HG03342 (cell line): ENCODE measurements around the gene NXN.
"Not testable (repeated sequence)": the region's sequence is repeated elsewhere in the genome, so short reads cannot be mapped to it uniquely, and the experiment has no call there.

ENCODE experiments used
- ATAC-seq: cut with Tn5 transposase; IDR thresholded peaks from one replicate; pipeline ENCODE4 v1.9.1; 2021; ENCODE audit warnings: mild to moderate bottlenecking, moderate library complexity; ENCODE audit not compliant: unreplicated experiment

The NXN gene

DNA sequence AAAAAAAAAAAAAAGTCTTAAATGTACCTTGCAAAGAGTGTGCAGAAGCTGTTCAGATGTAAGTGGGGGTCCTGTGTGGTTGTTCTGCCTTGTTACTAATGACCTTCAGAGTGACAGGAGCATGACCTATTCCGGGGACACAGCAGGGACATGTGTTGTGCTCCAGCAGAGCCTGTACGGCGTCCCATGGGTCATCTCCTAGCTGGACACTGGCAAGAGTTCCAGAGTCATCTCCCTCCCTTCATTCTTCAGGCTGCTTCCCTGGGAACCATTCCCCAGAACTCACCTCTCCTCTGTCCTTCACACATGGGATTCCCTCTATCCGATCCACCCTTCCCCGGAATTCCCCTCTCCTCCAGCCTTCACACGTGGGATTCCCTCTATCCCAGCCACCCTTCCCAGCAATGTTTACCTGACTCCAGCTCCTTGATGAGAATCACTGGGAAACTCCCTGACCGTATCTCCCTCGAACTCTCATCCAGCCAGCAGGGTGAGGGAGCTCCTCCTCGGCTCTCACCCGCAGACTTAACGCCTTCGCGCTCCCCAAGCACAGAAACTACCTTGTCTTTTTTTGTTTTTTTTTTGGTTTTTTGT lies 111.6 kb downstream of the NXN start:
- ATAC-seq: no peak

DNA sequence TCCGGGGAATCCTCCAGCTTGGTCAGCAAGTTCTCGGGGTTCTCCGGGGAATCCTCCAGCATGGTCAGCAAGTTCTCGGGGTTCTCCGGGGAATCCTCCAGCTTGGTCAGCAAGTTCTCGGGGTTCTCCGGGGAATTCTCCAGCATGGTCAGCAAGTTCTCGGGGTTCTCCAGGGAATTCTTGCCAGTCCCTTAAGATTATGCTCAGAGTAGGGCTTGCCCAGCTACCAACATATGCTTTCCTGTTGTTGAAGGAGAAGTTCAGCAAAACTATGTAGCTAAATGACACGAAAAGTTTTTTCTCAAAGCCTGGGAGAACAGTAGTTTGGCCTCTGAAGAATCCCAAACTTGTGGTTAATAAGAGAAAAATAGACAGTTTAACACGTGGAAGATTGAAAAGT lies 112.3 kb downstream of the NXN start:
- ATAC-seq: not testable (repeated sequence)

DNA sequence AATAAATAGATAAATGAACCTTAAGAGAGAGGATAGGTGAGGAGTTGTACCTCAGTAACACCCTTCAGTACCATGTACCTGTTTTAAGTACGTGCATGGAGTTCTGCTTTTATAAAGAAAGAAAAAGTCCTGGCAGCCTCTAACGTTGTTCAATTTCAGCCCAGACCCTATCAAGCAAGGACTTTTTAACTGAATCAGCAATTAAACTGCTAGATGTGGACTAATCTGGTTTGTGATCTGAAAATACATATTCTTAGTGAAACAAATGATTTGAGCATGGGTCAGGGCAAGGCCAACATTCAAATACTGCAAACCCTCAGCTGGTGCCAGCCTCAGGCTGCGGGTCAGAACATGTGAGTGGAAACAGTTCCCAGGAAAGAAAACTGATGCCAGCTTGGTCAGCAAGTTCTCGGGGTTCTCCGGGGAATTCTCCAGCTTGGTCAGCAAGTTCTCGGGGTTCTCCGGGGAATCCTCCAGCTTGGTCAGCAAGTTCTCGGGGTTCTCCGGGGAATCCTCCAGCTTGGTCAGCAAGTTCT lies 112.9 kb downstream of the NXN start:
- no peak for ATAC-seq

DNA sequence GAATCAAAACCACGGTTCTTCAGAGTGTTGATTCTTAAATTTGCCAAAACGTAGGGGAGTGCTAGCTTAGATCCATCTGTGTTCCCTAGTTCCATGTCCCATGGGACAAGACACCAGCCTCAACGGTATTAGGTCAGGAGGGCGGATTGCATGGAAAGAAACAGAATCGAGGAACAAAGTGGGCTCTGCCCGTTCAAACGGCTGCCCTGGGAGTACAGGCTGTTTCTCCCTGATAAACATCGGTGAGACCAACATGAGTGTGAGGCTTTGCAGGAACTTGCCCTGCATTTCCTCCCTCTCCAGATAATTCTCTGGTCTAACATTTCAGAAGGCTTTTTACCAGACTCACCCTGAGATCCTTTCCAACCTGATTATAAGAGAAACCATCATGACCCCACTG lies 115.3 kb downstream of the NXN start:
- ATAC-seq: no peak

DNA sequence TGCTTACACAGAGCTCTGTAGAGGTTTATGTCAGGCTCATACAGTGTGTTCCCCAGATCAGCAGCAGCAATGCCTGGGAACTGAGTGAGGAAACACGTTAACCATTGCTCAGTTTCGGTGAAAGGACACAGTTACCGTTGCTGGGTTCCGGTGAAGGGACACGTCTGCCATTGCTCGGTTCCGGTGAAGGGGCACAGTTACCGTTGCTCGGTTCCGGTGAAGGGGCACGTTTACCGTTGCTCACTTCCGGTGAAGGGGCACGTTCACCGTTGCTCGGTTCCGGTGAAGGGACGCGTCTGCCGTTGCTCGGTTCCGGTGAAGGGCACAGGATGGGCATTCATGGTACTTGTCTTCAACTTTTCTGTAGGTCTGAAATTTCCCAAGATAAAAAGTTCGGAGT lies 115.7 kb downstream of the NXN start:
- no peak for ATAC-seq

DNA sequence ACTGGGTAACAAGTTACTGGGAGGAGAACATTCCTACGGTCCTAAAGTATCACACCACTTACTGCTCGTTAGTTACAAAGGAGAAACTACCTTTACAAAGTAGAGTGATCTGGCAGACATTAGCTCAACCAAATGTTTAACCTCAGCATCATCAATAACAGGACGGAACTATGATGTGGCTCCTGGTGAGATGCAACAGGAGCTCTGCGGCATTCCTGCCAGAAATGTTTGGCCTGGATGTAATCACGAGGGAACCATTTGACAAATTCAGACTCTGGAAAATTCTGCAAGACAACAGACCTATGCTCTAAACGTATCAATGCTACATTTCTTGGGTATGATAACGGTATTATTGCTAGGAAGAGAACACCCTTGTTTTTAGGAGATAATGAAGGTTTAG lies 117.0 kb downstream of the NXN start:
- ATAC-seq: no peak

DNA sequence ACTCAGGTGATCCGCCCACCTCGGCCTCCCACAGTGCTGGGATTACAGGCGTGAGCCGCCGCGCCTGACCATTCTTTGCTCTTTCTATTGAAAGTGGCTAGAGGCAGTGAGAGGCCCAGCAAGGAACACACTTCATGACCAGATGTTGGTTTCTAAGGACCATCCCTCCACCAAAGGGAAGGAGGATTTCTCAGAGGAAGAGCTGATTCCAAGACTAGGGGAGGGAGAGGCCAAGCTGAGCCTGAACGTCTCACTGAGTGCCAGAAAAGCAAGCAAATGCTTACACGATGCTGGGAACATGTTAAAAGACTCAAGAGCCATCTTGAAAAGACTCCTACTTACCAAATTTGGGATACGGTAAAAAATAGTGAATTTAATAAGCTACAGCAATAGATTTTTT lies 118.2 kb downstream of the NXN start:
- no peak for ATAC-seq

DNA sequence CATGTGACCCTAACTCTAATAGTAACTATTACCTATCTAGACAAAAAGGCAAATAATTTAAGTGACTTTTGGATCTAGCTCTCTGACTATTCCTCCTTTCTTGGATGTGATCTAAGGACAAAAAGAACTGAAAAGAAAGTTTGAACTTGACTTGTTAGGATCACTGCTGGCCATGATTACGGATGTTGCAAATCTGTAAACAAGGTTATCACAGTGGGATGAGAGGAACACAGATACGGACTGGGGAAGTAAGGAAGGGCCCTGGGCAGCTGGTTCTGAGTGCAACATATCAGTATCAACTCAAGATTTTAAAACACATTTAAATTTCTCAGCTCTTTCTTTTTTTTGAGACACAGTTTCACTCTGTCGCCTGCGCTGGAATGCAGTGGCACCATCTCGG lies 118.8 kb downstream of the NXN start:
- no peak for ATAC-seq

DNA sequence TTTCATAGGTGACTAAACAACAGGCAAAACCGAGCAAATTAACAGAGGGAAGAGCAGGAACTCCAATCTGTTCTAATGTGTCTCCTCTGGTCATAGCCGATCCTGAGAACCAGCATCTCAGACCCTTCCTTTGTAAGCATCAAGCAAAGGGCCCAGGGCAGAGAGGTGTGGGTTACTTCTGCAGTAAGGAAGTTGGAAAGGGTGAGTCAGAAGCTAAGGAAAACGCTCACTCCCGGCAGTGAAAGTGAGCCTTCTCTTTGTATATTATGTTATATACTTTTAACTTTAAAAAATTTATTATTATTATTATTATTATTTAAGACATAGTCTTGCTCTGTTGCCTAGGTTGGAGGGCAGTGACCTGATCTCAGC lies 119.8 kb downstream of the NXN start:
- ATAC-seq: no peak

DNA sequence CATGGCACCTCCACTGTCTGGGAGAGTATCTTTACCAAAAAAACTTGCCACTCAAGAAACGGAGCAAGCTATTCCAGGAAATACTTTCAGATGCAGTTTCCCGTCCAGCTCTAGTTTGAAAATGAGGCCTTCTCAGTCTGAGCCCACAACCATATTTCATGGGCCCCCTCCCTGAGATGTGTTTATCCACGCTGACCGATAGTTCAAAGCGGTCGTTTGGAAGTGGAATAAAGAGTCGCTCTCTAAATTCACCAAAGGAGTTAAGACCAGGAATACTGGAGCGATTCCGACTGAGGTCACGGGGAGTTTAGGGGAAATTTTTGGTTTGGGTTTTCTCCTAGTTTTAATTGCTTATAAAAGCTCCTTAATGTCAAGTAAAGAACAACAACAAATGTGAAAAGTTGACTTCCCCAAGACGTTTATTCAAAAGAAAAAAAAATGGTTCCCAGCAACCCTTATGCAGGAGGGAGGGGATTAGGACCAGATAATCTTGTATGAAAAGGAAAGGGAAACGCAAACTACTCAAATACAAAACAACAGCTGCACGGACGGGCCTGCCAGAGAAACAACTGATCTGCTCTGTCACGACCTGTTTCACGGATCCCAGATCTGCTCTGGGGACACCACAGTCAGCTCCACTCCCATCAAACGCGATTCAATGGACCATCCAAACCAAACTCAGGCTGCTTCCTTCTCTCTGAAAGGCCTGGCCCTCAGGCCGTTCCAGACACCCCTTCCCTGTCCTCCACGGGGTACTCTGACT lies 120.3 kb downstream of the NXN start:
- no peak for ATAC-seq

DNA sequence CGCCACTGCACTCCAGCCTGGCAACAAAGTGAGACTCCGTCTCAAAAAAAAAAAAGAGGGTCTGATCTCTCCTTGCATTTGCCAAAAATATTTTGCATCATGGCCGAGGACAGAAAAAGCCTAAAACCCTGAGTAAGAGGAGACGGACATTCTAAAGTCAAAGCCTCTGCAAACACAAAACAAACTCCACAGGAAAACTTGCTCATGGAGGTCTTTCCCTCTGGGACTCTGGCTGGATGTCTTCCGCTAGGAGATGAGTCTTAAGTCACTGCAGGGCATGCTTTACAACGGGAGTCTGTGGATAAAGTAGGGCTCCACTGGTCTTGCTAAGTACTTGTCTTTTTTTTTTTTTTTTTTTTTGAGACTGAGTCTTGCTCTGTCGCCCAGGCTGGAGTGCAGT lies 123.4 kb downstream of the NXN start:
- ATAC-seq: no peak

DNA sequence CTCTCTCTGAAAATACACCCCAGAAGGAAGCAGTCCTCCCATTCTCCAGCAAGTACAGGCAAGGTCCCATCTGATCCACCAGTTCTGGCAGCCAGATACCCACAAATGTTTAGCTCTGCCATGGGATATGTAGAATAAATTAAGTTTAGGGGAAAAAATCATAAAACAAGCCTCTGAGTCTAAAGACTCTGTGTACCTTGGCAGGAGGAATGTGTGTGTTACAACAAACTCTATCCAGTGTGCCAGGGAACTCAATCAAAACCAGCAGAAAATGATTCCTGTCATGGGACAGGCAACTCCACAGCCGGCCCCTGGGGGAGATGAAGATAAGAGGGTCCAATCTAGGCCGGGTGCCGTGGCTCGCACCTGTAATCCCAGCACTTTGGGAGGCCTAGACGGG lies 124.0 kb downstream of the NXN start:
- no peak for ATAC-seq

DNA sequence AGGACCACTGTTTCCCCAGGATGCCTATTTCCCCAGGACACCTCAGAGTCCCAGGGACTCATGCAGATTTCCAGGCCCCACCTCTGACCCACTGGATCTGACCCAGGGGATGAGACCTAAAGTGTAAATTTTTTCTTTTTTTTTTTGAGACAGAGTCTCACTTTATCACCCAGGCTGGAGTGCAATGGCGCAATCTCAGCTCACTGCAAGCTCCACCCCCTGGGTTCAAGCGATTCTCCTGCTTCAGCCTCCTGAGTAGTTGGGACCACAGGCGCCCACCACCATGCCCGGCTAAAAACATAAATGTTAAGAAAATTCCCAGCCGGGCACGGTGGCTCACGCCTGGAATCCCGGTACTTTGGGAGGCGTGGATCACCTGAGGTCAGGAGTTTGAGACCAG lies 126.7 kb downstream of the NXN start:
- ATAC-seq: not testable (repeated sequence)

DNA sequence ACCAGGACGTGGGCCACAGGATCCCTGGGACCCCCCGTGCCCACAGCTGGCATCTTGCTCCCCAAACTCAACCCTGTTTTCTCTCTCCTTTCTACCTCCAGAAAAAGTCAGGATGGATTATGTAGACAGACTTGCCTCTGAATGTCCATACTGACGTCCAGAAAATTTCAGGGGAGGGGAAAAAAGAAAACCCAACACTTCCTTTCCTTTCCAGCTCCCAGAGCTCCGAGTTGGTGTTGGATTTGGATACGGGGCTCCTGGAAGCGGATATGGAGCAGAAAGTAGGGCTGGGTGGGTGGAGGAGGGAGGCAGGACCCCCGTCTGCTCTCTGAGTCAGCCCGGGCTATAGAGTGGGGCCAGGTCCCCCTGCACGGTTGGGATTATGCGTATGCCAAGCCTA lies 127.2 kb downstream of the NXN start:
- ATAC-seq: no peak

DNA sequence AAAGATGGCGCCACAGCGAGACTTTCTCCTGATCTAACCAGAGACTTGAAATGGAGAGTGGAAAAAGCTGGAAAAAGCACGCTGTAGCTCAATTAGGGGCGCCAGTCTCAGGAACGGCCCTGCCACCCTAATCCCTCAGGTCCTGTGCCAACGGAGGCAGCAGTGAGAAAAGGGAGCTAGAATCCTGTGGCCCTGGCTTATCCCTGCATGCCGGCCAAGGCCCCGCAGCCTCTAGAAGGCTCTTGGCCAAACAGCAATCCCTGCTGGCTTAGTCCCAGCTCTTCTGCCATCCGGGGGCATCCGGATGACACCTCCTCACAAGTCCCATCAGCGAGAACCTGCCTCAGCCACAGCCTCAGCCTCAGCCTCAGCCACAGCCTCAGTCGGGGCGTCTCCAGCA lies 127.7 kb downstream of the NXN start:
- ATAC-seq: no peak

DNA sequence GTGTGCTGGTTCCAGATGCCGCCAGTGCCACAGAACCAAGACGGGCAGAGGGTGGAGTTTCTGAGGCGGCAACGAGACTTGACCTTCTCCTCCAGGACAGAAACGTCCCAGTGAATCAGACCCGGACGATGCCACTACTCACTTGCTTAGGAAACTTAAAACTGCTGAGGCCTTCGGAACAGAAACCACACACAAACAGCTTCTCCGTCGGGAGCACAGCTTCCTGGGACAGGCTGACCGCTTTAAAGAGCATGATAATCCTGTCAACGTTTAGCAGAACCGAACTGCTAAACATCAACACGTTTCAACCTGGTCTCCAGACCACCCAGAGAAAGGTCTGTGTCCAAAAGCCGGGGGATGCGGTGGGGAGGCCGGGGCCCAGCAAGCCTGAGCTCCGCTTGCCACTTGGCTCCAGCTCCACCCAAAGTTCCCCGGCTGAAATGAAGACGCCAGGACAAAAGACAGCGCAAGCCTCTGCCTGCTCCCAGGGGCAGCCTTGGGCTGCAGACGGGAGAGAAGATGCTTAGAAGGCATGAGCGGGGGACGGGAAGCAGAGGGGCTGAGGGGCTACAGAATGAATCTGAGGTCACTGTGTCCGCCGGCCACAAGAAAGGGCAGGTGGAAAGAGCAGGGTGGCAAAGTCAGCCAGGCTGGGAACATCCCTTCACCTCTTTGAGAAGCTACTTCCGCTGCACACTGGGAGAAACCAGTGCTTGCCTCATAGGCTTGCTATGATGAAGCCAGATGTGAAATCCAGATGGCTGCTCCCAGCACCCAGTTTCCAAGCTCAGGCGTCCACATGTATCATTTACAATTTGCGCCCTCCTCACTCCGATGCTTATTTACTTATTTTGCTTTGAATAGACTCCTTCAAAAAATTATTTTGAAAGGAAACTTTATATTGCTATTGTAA lies 128.5 kb downstream of the NXN start:
- no peak for ATAC-seq

DNA sequence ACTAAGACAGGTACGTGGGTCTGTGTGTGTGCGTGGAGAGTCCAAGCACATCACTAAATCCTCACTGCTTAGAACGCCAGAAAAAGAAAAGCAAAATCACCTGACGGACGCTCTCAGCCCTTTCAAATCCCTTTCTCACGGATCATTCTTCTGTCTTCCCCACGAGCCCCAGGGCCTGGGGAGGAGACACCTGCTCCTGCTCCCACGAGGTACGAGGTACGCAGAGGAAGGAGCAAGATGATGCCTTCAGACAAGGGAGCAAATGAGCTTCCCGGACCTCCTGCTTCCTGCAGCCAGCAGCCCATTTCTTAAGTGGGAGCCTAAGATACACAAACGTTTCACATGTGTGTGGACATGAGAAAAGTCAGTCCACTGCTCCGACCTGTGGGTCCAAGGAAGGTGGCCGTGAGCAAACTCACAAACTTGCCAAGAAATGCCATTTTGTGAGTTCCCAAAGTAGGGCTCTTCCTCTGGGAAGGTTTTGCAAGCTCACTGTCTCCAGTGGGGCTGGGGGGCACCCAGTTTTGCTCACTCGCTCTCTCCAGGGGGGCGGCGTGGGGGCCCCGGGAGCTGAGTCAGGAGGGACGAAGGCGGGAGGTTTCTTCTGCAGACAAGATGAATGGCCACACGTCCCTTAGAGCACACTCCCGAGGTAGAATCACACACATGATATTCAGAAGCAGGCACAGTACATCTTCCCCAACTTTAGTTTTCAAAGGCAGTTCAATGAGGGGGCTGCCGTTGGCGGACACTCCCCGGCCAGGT lies 129.3 kb downstream of the NXN start:
- ATAC-seq: no peak

DNA sequence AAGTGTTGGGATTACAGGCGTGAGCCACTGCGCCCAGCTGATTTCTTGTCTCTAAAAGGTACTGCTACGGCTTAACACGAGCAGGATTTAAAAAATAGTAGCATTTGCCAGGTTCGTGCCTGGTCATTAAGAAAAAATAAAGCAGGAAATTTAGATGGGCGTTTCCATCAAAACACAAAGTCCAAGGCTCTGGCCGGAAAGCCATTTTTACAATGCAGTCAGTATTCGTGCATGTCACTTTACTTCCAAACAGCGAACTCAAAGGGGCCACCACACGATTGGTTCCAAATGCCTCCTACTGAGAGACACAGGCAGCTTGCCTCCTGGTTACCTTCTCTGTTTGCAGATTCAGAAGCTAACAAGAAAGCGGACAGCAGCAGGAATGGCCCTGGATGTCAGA lies 131.2 kb downstream of the NXN start:
- ATAC-seq: no peak

DNA sequence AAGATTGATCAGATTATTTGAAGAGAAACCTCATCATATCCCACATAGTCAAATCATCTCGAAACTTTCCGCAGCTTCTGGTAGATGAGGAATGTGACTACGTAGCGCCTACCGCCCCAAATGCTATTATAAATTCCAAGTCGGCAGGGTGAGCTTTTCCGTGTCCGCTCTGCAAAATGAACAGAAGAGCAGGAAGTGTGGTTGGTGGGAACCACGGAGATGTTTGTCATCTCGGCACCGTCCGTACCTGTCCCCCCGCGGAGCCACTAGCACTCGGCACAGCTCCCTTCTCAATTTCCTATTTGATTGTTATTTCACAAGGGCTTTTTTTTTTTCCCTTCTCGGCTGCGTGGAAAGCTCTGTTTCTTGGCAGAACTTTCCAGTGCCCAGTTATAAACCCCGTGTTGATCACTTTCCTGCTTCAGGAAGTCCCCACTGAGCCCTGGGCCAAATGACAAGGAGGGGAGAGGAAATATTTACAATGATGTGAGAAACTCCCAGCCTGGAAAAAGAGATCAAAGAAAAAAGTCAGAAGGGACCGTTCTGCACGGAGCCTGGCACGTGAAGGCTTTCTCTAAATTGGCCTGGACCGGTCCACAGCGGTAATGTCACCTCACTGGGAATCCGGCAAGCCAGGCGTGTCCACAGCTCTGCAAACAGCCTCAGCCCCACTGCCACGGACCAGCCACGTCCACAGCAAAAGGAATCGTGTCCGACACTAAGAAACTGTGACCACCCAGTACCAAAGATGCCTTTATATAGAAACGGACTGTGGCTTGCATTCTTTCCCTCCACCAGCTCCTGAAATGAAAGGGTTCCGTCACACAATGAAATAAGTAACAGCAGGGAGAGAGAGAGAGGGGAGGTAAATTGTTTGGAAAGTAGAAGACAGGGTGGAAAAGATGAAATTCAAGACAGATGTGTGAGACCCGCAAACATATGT lies 132.4 kb downstream of the NXN start:
- no peak for ATAC-seq

DNA sequence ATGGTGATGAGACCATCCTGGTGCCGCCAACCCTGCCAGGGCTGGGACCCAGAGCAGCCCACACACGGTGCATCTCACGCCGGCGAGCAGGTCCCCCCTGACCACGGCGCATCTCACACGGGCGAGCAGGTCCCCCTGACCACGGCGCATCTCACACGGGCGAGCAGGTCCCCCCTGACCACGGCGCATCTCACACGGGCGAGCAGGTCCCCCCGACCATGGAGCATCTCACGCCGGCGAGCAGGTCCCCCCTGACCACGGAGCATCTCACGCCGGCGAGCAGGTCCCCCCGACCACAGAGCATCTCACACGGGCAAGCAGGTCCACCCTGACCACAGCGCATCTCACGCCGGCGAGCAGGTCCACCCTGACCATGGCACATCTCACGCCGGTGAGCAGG lies 138.3 kb downstream of the NXN start:
- no peak for ATAC-seq
